Kidney capillary endothelial cell (primary cell): ENCODE measurements around the gene ACBD6.

Source experiments
- DNase-seq: peaks from one replicate; pipeline ENCODE4 v3.0.0-alpha.2; 2018; ENCODE audit warnings: low spot score

Gene ACBD6

DNA sequence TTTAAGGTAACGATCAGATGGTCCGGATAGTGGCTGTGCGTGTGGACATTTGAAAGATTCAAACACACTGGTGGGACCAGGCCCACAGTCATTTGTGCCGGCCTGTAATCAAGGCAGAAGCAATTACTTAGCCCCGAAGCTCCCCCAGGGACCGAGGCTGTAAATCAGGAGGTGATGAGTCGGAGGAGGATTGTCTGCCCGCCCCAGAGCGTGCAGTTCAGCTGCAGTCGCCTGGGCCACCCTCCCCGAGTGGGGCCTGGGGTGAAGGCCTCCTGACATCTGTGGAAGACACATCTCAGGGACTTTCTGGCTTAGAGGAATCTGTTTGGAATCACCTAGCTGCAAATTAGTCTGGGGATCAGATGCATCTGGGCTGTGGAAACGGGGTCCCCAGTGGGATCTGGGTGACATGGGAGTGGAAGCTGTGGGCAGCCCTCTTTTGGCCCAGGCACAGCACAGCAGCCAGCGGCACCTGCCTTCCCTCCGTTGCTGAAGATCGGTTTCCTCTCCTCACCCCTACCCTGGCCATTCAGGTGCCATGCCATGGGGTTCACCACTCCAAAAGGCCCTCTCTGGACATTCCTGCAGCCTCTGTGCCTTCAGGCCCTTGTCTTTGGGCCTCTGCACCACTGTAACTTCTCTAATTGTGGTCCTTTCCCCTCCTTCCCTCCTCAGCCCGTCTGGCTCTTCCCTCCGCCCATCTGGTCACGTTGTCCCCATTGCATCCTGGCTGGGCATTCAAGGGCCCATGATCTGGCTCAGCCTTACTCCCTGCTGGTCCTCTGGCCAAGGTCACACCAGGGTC is 246.6 kb downstream of the ACBD6 start:
- DNase-seq = no peak

DNA sequence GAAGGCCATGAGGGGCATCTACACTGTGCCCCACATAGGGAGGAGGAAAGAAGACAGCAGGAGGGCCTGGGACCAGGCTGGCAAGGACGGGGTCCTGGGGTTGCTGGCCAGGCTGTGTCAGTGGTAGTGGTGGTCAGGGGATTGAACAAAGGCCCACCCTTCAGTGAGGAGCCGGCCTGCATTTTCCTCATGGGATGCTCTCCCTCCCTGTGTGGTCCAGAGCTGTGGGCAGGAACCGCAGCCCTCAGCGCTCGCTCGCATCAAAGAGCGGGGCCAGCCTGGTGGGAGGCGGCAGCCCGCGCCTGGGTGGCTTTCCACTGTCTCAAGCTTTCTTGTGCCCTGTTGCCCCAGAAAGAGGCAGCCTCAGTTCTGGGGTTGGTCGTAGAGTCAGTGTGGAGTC is 247.5 kb downstream of the ACBD6 start:
- no peak for DNase-seq

DNA sequence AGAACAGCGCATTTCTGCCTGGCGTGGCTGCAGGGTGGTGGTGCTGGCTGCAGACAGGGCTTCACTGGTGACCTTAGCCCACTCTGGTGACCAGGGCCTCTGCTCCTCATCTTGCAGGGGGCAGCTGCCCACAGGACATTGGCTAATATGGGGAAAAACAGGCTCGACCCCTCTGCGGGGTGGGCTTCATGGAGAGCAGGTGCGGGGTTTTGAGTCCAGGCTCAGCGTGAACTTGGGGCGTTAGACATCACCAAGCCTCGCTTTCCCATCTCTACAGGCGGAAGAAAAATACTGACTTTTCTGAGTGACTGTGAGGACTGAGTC is 247.9 kb downstream of the ACBD6 start:
- no peak for DNase-seq

DNA sequence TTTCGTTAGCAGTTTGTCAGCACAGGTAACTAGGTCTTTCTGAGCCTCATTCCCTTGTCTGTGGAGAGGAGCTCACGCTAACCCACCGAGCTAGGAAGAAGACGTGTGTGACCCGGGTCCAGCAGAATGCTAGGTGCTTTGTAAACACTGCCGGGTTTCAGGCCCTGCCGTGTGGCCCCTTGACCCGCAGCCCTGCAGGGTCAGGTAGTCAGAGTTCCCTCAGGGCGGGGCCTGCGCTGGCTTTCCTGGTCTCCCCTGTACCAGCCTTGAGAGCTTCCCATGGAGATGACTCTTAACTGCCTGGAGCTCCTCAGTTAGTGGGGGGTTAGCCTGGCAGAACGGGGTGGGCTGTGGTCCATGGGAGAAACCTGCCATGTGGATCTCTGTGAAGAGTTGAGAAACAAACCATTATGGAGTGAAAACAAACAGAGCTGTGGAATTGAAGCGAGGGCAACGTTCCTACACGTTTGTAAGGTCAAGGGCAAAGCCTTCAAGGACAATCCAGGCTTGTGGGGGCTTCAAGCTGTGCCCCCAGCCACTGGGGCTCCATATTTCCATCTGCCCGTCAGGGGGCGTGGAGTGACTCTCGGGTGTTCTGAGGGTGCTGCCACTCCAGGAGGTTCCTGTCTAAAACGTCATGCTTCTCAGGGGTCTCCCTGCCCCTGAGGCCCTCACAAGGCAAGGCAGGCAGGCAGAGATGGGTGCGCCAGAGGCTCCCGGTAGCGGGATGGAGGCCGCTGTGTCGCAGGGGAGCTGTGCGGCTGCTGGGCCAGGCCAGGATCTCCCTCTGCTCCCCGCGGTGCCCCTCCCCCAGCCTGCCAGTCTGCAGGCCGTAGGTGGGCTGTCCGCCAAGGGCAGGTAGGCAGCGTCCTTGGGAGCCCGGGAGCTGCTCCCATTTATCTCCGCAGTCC is 248.5 kb downstream of the ACBD6 start:
- DNase-seq = no peak

DNA sequence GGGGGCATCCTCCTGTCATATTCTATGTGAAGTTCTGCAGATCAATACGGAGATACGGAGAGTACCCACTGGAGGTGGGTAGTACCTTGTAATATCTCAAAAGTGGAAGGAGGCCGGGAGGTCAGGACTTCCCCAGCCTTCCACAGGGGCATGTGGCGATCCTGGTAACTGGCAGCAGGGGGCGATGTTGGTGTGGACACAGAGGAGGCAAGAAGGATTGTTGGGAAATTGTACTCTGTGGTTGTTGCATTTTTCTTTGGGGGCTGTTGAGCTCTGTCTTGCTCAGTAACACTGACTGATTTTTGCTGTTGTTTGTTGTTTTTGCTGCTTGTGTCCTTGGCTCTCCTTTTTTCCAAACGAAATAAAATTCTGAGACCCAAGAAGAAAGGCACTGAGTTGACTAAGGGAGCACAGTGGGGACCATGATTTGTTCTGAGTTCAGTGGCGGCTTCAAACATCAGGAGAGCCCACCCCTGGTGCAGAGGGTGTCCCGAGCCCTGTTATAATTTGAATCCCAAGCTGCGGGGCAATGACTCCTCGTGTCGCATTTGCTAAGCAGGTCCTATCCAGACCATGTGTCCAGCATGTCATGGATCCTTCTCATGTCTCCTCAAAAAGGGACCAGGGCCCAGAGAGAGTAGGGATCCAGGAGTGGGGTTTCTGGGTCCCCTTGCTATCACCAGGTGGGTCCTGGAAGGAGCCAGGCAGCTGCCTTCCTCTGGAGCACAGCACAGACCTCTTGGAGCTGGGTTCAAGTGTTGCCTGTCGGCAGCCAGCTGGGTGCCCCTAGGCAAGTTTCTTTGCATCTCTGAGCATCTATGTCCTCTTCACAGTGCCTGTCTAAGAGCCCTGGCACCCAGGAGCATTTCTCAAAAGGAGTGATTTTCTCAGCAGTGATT is 249.5 kb downstream of the ACBD6 start:
- peak; percentile 44 for DNase-seq

DNA sequence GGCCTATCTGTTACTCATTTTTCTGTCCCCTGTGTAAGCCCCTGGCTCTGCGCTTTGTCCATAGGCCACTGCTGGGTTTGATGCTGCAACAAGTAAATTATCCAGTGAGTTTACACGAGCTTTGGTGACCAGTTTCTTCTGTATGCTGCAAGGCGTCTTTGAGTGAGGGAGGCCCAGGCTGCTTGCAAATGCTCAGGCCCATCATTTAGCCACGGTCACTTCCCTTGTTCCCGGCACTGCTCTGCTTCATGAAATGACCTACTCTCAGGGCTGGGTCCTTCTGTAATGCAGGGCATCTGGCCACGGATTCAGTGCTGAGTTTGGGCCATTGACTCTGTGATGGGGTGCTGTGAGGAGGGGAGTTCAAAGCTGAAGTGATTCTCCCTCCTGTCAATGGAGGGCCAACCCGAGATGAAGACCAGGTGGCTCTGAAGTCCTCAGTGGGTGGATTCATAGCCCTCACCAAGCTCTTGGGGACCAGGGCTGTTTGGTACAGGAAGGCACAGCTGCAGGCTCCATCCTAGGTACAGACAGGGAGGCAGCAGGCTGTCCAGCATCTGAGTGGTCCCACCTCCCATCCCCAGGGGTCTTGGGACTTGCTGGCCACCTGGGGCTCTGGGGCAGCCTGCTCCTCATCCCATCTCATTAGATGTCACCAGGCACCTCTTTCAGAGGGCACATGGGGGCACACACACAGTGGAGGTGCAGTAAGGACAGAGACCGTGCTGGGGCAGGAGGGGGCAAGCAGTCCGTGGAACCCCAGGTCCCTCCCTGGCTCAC is 250.7 kb downstream of the ACBD6 start:
- no peak for DNase-seq

DNA sequence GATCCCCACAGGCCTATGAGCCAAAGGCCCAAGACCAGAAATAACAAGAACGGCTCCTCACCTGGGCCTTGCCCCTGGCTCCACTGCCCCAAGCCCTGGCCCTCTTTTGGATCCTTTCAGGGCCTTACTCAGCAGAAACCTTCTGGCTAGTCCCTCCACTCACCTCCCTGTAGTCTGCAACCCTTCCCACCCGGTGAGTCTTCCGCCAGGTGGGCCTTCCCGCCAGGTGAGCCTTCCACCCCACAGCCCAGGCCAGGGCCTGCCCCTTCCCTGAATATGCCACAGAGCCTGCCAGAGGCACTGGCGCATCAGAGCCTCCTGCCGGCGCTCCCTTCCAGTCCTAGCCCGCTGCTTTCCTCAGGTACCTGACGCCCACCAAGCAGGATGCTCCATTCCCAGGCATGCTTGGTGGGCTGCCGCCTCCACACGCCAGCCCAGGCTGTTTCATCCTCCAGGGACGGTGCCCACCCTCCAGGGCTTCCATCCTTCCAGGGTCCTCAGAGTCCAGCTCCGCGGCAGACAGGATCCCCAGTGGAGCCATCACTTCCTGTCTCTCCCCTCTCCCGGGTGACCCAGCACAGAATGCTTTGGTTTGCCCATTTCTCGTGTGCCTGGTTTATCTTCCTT is 251.4 kb downstream of the ACBD6 start:
- DNase-seq = no peak

DNA sequence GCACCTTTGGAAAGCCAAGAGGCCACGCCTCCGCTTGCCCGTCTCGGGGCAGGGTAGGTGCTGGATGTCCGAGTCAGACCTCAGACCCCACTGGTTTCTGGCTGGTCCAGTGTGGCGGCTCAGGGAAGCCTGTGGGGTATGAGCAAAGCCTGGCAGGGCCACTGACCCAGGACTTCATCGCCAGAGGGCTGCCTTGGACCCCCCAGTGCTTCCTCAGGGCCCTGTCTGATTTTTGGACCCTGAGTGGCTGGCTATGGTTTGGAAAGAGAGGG is 251.9 kb downstream of the ACBD6 start:
- no peak for DNase-seq

DNA sequence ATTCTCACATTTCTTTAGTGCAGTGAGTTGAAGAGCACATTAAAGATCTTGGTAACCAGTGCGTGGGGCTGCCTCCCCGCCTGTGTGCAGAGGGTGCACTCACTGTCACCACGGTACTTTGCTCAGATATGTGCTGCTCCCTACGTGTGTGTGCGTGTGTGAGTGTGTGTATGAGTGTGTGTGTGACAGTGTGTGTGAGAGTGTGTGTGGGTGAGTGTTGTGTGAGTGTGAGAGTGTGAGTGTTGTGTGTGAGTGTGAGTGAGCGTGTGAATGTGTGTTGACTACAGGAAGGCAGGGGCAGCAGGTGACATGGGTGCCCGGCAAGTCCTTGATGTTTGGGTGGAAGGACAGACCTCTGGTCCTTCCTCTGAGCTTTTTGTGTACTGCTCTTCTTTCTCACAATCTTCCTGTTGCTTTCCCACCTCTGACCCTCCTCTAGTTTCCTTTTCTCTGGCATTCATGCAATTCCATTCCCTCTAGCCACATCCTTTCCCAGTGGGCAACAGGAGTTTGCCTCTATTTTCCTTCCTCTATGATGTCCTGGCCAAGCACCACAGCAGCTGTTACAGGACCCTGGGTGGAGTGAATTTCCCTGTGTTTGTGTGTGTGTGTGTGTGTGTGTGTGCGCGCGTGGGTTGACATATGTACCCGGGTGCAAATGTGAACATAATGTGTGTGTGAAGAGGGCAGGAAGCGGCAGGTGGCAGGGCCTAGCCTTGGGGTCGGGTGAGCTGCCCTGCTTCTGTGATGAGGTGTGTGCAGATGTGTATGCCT is 252.5 kb downstream of the ACBD6 start:
- DNase-seq = no peak

DNA sequence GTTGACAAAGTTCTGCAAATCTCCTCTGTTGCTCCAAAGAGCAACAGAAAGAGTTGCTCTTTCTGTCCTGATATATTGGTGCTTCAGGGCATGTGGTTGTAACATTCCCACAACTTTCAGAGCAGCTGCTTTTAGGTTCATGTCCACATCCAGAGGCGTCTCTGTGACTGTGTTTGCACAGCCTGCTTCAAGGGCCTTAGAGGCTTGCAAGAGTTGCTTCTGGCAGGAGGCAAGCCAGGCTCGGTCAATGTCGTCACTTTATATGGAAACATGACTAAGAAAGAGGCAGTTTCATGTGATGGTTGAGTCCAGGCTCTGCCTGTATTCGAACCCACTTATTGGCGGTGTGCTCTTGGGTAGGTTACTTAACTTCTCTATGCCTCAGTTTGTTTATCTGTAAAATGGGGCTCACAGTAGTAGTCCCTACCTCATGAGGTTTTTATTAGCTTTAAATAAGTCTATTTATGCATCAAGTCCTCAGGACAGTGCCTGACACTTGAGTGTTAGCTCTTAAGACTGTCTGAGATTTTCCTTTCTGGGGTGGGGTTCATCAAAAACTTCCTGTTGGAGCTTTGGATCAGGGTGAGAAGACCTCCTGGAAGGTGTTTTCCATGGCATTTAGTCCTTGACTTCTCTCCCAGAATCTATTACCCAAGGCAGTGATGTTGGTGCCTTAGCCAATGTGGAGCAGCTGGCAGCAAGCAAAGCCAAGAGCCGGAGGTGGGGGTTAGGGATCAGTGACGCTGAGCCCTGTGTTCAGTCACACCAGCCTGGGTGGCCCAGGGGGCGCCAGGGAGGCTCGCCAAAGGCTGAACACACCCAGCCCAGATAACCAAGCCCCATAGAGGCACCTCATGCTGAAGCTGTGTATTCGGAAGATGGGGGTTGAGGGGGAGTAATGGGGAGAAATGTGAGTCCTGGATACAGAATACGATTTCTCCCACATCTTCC is 253.4 kb downstream of the ACBD6 start:
- DNase-seq = no peak

DNA sequence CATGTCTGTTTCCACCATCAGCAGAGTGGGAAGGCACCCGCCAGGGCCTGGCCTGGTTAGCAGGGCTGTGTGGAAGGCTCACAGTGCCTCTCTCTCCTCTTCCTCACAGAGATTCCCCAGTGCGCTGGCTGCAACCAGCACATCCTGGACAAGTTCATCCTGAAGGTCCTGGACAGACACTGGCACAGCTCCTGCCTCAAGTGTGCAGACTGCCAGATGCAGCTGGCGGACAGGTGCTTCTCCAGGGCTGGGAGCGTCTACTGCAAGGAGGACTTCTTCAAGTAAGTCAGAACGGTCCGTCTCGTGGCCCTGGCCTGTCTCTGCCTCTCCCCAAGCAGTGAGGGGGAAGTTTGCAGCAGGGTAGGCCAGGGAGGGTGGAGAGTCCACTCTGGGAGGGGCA is 254.2 kb downstream of the ACBD6 start:
- no peak for DNase-seq

DNA sequence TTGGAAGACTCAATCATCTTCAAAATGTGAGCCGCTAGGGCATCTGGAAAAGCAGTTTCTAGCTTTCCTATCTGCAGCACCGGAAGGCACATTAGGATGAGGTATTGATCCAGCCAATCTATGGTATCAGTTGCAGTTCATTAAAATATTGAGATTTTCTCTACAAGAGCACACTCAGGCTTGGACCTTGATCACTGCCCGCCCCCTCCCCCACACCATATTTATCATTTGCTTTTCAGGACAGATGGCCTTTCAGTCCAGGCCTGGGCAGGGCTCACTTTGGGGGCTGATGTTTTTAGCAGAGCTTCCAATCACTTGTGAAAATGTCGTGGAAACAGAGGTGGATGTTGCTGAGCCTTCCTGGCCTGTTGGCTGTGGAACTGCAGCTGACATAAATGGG is 254.8 kb downstream of the ACBD6 start:
- DNase-seq = no peak

DNA sequence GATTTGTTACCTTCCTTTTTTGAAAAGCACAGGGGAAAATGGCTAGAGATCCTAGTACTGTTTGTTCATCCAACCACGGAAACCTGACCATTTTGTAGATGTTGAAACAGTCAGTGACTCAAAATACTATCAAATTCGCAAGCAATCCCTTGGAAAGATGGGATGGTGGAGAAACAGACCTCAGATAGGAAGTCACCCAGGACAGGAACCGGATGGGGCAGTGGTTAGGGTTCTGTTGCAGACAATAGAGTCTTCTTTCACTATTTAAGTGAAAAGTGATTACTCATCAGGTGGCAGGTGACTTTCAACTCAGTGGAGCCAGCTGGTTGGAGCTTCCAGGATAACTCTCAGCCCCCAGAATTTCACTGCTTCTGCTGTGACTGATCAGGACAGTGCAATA is 255.3 kb downstream of the ACBD6 start:
- no peak for DNase-seq

DNA sequence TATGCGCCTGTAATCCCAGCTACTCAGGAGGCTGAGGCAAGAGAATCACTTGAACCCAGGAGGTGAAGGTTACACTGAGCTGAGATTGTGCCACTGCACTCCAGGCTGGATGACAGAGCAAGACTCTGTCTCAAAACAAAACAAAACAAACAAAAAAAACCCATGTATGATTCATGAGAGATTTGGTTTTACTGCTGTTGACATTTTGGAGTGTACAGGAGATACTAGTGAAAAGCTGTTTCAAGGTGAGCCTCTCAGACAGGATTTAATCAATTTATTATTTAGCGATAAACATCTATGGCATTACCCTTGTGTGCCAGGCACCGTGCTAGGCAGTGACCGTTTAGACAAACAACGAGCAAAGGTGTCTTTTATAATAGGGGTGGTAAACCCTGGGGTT is 255.8 kb downstream of the ACBD6 start:
- DNase-seq = no peak

DNA sequence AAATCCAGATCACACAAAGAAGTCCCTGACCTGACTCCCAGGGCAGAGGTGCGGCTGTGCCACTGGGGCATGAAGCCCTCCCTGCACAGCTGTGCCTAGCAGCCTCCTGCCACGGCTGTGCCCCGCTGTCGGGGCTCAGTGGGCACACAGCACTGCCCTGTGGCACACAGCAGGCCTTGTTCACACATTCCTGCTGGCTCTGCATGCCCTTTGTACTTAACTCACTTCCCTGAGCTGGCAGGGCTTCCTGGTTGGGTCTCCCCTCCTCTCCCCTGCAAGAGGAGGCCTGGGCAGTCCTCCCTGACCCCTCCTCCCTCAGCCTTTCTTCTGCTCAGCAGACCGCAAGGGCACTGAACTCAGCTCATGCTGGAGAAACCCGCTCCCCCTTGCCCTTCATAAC is 257.5 kb downstream of the ACBD6 start:
- no peak for DNase-seq

DNA sequence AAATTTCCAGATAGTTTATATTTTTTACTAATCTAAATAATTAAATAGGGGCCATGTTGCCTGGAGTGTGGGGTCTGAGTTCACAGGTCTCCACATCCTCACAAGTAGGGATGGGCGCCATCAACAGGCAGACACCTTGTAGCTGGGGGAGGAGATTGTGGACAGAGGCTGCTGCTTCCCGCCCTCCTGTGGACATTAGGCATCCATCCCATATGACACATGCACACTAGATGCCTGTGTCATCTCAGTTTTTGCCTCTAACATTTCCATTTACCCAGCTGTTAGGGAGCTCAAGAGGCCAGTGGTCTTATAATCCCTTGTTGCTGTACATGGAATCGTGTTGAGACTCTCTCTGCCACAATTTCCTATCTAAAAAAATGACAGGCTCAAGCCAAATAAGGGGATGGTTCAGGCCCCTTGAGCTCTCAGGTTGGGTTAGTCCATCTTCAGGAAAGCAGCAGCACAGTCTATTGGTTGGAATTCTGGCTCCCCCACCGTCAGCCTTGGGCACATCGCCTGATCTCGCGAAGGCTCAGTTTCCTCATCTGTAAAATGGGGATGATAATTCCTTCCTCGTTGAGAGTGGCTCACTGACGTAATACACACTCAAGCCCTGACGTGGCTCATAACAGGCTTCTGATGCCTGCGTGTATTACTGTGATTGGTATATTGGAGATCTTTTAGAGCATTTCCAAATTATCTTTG is 258.7 kb downstream of the ACBD6 start:
- DNase-seq = no peak

DNA sequence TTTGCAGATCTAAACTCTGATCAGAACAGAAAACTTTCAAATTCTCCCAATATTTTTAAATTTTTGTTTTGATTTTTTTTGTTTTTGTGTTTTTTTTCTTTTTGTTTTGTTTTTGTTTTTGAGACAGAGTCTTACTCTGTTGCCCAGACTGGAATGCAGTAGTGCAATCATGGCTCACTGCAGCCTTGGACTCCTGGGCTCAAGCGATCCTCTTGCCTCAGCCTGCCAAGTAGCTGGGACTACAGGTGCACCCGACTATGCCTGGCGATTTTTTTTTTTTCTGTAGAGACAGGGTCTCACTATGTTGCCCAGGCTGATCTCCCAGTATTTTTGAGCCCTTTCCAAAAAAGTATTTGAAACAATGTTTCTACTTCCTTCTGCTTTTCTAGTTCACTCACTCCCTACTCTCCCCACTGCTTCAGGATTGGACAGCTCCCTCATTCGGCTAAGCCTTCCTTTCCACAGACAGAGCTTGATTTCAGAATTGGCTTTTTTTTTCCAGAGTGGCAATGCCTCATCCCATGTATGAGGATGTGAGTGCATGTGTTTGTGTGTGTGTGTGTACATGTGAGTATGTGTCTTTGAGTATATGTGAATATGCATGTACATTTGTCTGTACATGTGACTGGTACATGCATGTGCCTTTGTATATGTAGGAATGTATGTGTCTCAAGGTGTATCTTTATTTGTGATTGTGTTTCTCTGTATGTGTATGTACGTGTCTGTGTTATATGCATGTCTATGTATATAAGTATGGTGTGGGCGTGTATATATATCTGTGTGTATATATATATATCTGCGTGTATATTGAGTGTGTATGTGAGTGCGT is 260.4 kb downstream of the ACBD6 start:
- no peak for DNase-seq
